GM23338 (cell line): Measurements from ENCODE around the gene EXOC3L4. TPM values are rescaled to one million over a fixed set of nuclear protein-coding genes. Genes with fewer than 3 reads are reported as not detected.

Experiments used
- ATAC-seq: fragments of 200-7000 bp; cut with Tn5 transposase; 3 replicates; pipeline ENCODE4 v1.9.1; 2020
- DNase-seq: peaks from one replicate; pipeline ENCODE4 v3.0.0-alpha.2; 2015; ENCODE audit warnings: low spot score
- H2AFZ ChIP-seq: fragments of 200-600 bp; sonication (generic); 2 replicates; pipeline ENCODE4 v1.8.0; 2016; ENCODE audit warnings: antibody characterized with exemption, mild to moderate bottlenecking, moderate library complexity
- H3F3A ChIP-seq: fragments of 200-600 bp; sonication (generic); replicated peaks from 2 replicates; pipeline ENCODE4 v1.8.0; 2017; ENCODE audit warnings: antibody characterized with exemption, mixed run types, low read depth
- H3K27ac ChIP-seq: fragments of 200-600 bp; sonication (generic); 2 replicates; pipeline ENCODE4 v1.6.1; 2016; ENCODE audit warnings: low read depth
- H3K27me3 ChIP-seq: fragments of 200-600 bp; sonication (generic); 2 replicates; pipeline ENCODE4 v1.8.0; 2016; ENCODE audit warnings: mild to moderate bottlenecking, mixed run types, moderate library complexity; ENCODE audit not compliant: insufficient read depth
- H3K36me3 ChIP-seq: fragments of 200-600 bp; sonication (generic); 2 replicates; pipeline ENCODE4 v1.8.0; 2016; ENCODE audit warnings: mild to moderate bottlenecking; ENCODE audit not compliant: insufficient read depth
- H3K4me1 ChIP-seq: fragments of 200-600 bp; sonication (generic); 2 replicates; pipeline ENCODE4 v1.8.0; 2016; ENCODE audit warnings: mild to moderate bottlenecking, moderate library complexity; ENCODE audit not compliant: insufficient read depth
- H3K4me2 ChIP-seq: fragments of 200-600 bp; sonication (generic); 2 replicates; pipeline ENCODE4 v1.7.1; 2017; ENCODE audit warnings: mixed run types
- H3K4me3 ChIP-seq: fragments of 200-600 bp; sonication (generic); 2 replicates; pipeline ENCODE4 v1.6.1; 2016; ENCODE audit warnings: mixed run types
- H3K79me2 ChIP-seq: fragments of 200-600 bp; sonication (generic); replicated peaks from 2 replicates; pipeline ENCODE4 v1.8.0; 2017; ENCODE audit warnings: mild to moderate bottlenecking; ENCODE audit not compliant: insufficient read depth
- H3K9me2 ChIP-seq: fragments of 200-600 bp; sonication (generic); 2 replicates; pipeline ENCODE4 v1.8.0; 2017; ENCODE audit not compliant: insufficient read depth
- H4K20me1 ChIP-seq: fragments of 200-600 bp; sonication (generic); replicated peaks from 2 replicates; pipeline ENCODE4 v1.8.0; 2017; ENCODE audit warnings: mild to moderate bottlenecking; ENCODE audit not compliant: insufficient read depth
- H3K27ac Mint-ChIP-seq: 2 replicates; pipeline ENCODE4 v1.8.0; 2020; ENCODE audit warnings: inconsistent platforms, mild to moderate bottlenecking, moderate library complexity, mixed read lengths
- H3K27me3 Mint-ChIP-seq: 3 replicates; pipeline ENCODE4 v1.8.0; 2022; ENCODE audit warnings: low read depth, mild to moderate bottlenecking, moderate library complexity, mixed read lengths, inconsistent platforms; ENCODE audit not compliant: insufficient read depth, poor library complexity
- H3K36me3 Mint-ChIP-seq: 3 replicates; pipeline ENCODE4 v1.8.0; 2021; ENCODE audit warnings: low read depth, mild to moderate bottlenecking, inconsistent platforms, moderate library complexity, mixed read lengths
- H3K4me1 Mint-ChIP-seq: 3 replicates; pipeline ENCODE4 v1.8.0; 2020; ENCODE audit warnings: mild to moderate bottlenecking, inconsistent platforms, mixed read lengths
- H3K4me3 Mint-ChIP-seq: 3 replicates; pipeline ENCODE4 v1.8.0; 2021; ENCODE audit warnings: moderate library complexity, mild to moderate bottlenecking, inconsistent platforms, mixed read lengths
- H3K9me3 Mint-ChIP-seq: 3 replicates; pipeline ENCODE4 v1.8.0; 2020; ENCODE audit warnings: moderate library complexity, mild to moderate bottlenecking, inconsistent platforms, mixed read lengths
- CREB1 ChIP-seq: fragments of 250-450 bp; sonication (Bioruptor Pico); IDR thresholded peaks from 2 replicates; pipeline ENCODE4 v1.5.0; 2020; ENCODE audit warnings: low read depth, mild to moderate bottlenecking, moderate library complexity
- EZH2 ChIP-seq: fragments of 200-600 bp; sonication (generic); IDR thresholded peaks from one replicate; pipeline ENCODE4 v1.8.0; 2017; ENCODE audit warnings: antibody characterized with exemption, mild to moderate bottlenecking, low read depth; ENCODE audit not compliant: unreplicated experiment
- EZH2phosphoT487 ChIP-seq: fragments of 200-600 bp; sonication (generic); IDR thresholded peaks from one replicate; pipeline ENCODE4 v1.8.1; 2018; ENCODE audit warnings: antibody characterized with exemption; ENCODE audit not compliant: unreplicated experiment
- JUNB ChIP-seq: IDR thresholded peaks from one replicate; pipeline ENCODE4 v1.6.1; 2016; ENCODE audit warnings: antibody characterized with exemption; ENCODE audit not compliant: unreplicated experiment
- NANOG ChIP-seq: IDR thresholded peaks from 2 replicates; pipeline ENCODE4 v1.6.1; 2016; ENCODE audit warnings: antibody characterized with exemption, borderline replicate concordance
- POLR2AphosphoS5 ChIP-seq: IDR thresholded peaks from 2 replicates; pipeline ENCODE4 v1.6.1; 2016; ENCODE audit warnings: antibody characterized with exemption, low read depth
- STAT1 ChIP-seq: IDR thresholded peaks from one replicate; pipeline ENCODE4 v1.6.1; 2016; ENCODE audit warnings: antibody characterized with exemption; ENCODE audit not compliant: unreplicated experiment
- ZNF114 ChIP-seq: fragments of 250-450 bp; sonication (Bioruptor Pico); IDR thresholded peaks from 2 replicates; pipeline ENCODE4 v1.5.0; 2020; ENCODE audit warnings: mild to moderate bottlenecking, moderate library complexity
- ZNF331 ChIP-seq: fragments of 250-450 bp; sonication (Bioruptor Pico); IDR thresholded peaks from 2 replicates; pipeline ENCODE4 v1.5.0; 2020; ENCODE audit warnings: low read depth, mild to moderate bottlenecking, moderate library complexity
- polyA plus RNA-seq: library from polyadenylated mRNA; unstranded; fragments of >200 nt; fragmentation: Nextera tagmentation; extraction: Ambion mirVana; gene quantifications from 2 replicates; pipeline ENCODE4 v1.2.1, GENCODE V29; 2016
- total RNA-seq: library from RNA; depleted of rRNA; stranded (reverse); fragments of >200 nt; shearing (Covaris generic); gene quantifications from 2 replicates; pipeline ENCODE4 v1.2.3, GENCODE V29; 2014
- TF ChIP-seq, protein P1 (sequence below), 2 experiments: fragments of 200-600 bp in 1 of 2; sonication (generic) in 1 of 2; conservative IDR thresholded peaks; 2 replicates each; pipeline versions ENCODE4 v1.5.1 to v1.6.1; 2016 to 2017; ENCODE audit warnings: antibody characterized with exemption in 2 of 2, low read depth in 2 of 2, mild to moderate bottlenecking in 2 of 2, moderate library complexity in 1 of 2
- TF ChIP-seq, protein P2 (sequence below): fragments of 250-450 bp; sonication (Bioruptor Pico); IDR thresholded peaks from 2 replicates; pipeline ENCODE4 v1.5.0; 2020; ENCODE audit warnings: mild to moderate bottlenecking, moderate library complexity
- TF ChIP-seq, protein P3 (sequence below): IDR thresholded peaks from 2 replicates; pipeline ENCODE4 v1.6.1; 2016; ENCODE audit warnings: antibody characterized with exemption
- TF ChIP-seq, protein P4 (sequence below): IDR thresholded peaks from one replicate; pipeline ENCODE4 v1.6.1; 2018; ENCODE audit warnings: antibody characterized with exemption; ENCODE audit not compliant: unreplicated experiment

Gene EXOC3L4
- total and polyA plus RNA-seq, 2 experiments from 2014 or later: not detected

DNA sequence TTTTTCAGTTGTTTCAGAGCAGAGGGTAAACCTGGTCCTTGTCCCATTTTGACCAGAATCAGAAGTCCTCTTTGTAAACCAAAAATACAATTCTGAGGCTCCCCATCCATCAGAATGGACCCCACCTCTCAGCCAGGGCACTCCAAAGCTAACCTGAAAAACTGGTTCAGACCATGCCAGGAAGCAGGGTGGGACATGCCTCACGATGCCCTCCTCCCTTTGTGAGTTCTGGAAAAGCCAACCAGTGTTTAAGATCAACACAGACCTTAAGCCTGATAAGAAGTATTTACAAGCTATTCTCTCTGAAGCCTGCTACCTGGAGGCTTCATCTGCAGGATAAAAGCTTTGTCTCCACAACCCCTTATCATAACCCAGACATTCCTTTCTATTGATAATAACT lies 64.2 kb downstream of the EXOC3L4 start:
- no peak for TF ChIP-seq STAT1
- no peak for TF ChIP-seq JUNB
- no peak for TF ChIP-seq NANOG
- no peak for TF ChIP-seq EZH2
- TF ChIP-seq, protein P1, sequence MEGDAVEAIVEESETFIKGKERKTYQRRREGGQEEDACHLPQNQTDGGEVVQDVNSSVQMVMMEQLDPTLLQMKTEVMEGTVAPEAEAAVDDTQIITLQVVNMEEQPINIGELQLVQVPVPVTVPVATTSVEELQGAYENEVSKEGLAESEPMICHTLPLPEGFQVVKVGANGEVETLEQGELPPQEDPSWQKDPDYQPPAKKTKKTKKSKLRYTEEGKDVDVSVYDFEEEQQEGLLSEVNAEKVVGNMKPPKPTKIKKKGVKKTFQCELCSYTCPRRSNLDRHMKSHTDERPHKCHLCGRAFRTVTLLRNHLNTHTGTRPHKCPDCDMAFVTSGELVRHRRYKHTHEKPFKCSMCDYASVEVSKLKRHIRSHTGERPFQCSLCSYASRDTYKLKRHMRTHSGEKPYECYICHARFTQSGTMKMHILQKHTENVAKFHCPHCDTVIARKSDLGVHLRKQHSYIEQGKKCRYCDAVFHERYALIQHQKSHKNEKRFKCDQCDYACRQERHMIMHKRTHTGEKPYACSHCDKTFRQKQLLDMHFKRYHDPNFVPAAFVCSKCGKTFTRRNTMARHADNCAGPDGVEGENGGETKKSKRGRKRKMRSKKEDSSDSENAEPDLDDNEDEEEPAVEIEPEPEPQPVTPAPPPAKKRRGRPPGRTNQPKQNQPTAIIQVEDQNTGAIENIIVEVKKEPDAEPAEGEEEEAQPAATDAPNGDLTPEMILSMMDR (conservative IDR thresholded peaks at IDR 0.05; ENCODE audit: low read depth in 2 of 2): no peak
- TF ChIP-seq, protein P2, sequence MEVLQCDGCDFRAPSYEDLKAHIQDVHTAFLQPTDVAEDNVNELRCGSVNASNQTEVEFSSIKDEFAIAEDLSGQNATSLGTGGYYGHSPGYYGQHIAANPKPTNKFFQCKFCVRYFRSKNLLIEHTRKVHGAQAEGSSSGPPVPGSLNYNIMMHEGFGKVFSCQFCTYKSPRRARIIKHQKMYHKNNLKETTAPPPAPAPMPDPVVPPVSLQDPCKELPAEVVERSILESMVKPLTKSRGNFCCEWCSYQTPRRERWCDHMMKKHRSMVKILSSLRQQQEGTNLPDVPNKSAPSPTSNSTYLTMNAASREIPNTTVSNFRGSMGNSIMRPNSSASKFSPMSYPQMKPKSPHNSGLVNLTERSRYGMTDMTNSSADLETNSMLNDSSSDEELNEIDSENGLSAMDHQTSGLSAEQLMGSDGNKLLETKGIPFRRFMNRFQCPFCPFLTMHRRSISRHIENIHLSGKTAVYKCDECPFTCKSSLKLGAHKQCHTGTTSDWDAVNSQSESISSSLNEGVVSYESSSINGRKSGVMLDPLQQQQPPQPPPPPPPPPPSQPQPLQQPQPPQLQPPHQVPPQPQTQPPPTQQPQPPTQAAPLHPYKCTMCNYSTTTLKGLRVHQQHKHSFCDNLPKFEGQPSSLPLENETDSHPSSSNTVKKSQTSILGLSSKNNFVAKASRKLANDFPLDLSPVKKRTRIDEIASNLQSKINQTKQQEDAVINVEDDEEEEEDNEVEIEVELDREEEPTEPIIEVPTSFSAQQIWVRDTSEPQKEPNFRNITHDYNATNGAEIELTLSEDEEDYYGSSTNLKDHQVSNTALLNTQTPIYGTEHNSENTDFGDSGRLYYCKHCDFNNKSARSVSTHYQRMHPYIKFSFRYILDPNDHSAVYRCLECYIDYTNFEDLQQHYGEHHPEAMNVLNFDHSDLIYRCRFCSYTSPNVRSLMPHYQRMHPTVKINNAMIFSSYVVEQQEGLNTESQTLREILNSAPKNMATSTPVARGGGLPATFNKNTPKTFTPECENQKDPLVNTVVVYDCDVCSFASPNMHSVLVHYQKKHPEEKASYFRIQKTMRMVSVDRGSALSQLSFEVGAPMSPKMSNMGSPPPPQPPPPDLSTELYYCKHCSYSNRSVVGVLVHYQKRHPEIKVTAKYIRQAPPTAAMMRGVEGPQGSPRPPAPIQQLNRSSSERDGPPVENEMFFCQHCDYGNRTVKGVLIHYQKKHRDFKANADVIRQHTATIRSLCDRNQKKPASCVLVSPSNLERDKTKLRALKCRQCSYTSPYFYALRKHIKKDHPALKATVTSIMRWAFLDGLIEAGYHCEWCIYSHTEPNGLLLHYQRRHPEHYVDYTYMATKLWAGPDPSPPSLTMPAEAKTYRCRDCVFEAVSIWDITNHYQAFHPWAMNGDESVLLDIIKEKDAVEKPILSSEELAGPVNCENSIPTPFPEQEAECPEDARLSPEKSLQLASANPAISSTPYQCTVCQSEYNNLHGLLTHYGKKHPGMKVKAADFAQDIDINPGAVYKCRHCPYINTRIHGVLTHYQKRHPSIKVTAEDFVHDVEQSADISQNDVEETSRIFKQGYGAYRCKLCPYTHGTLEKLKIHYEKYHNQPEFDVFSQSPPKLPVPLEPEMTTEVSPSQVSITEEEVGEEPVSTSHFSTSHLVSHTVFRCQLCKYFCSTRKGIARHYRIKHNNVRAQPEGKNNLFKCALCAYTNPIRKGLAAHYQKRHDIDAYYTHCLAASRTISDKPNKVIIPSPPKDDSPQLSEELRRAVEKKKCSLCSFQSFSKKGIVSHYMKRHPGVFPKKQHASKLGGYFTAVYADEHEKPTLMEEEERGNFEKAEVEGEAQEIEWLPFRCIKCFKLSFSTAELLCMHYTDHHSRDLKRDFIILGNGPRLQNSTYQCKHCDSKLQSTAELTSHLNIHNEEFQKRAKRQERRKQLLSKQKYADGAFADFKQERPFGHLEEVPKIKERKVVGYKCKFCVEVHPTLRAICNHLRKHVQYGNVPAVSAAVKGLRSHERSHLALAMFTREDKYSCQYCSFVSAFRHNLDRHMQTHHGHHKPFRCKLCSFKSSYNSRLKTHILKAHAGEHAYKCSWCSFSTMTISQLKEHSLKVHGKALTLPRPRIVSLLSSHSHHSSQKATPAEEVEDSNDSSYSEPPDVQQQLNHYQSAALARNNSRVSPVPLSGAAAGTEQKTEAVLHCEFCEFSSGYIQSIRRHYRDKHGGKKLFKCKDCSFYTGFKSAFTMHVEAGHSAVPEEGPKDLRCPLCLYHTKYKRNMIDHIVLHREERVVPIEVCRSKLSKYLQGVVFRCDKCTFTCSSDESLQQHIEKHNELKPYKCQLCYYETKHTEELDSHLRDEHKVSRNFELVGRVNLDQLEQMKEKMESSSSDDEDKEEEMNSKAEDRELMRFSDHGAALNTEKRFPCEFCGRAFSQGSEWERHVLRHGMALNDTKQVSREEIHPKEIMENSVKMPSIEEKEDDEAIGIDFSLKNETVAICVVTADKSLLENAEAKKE: no peak
- TF ChIP-seq EZH2phosphoT487: no peak
- no peak for TF ChIP-seq CREB1 (CRISPR knock-in tag)
- TF ChIP-seq, protein P3, sequence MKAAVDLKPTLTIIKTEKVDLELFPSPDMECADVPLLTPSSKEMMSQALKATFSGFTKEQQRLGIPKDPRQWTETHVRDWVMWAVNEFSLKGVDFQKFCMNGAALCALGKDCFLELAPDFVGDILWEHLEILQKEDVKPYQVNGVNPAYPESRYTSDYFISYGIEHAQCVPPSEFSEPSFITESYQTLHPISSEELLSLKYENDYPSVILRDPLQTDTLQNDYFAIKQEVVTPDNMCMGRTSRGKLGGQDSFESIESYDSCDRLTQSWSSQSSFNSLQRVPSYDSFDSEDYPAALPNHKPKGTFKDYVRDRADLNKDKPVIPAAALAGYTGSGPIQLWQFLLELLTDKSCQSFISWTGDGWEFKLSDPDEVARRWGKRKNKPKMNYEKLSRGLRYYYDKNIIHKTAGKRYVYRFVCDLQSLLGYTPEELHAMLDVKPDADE: no peak
- TF ChIP-seq POLR2AphosphoS5: no peak
- TF ChIP-seq ZNF331 (CRISPR knock-in tag): no peak
- no peak for TF ChIP-seq ZNF114
- TF ChIP-seq, protein P4, sequence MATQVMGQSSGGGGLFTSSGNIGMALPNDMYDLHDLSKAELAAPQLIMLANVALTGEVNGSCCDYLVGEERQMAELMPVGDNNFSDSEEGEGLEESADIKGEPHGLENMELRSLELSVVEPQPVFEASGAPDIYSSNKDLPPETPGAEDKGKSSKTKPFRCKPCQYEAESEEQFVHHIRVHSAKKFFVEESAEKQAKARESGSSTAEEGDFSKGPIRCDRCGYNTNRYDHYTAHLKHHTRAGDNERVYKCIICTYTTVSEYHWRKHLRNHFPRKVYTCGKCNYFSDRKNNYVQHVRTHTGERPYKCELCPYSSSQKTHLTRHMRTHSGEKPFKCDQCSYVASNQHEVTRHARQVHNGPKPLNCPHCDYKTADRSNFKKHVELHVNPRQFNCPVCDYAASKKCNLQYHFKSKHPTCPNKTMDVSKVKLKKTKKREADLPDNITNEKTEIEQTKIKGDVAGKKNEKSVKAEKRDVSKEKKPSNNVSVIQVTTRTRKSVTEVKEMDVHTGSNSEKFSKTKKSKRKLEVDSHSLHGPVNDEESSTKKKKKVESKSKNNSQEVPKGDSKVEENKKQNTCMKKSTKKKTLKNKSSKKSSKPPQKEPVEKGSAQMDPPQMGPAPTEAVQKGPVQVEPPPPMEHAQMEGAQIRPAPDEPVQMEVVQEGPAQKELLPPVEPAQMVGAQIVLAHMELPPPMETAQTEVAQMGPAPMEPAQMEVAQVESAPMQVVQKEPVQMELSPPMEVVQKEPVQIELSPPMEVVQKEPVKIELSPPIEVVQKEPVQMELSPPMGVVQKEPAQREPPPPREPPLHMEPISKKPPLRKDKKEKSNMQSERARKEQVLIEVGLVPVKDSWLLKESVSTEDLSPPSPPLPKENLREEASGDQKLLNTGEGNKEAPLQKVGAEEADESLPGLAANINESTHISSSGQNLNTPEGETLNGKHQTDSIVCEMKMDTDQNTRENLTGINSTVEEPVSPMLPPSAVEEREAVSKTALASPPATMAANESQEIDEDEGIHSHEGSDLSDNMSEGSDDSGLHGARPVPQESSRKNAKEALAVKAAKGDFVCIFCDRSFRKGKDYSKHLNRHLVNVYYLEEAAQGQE: no peak
- no peaks in the 10 kb centered on the region for H3F3A ChIP-seq
- ATAC-seq: no peak; the same call in 2 of the 3 replicates
- Mint-ChIP-seq H3K36me3 (peaks cover 10% of the 10 kb centered on the region), H3K4me1 (peaks cover 3% of the 10 kb centered on the region; the same call in 2 of the 3 replicates), H3K27me3 (peaks cover 13% of the 10 kb centered on the region), H3K27ac (no peak overlapping the region), H3K4me3 (no peak overlapping the region), H3K9me3 (peaks cover 26% of the 10 kb centered on the region)
- no peaks in the 10 kb centered on the region for H3K9me2 ChIP-seq
- no peaks in the 10 kb centered on the region for H3K79me2 ChIP-seq
- no peak overlapping the region for H3K4me2 ChIP-seq
- H3K4me3 ChIP-seq: no peak overlapping the region
- no peaks in the 10 kb centered on the region for H4K20me1 ChIP-seq
- H2AFZ ChIP-seq: no peak overlapping the region
- no peak for DNase-seq
- no peaks in the 10 kb centered on the region for H3K27me3 ChIP-seq
- no peaks in the 10 kb centered on the region for H3K4me1 ChIP-seq
- H3K27ac ChIP-seq: no peak overlapping the region
- no peaks in the 10 kb centered on the region for H3K36me3 ChIP-seq
